Ascending aorta (tissue), 2 donors: ENCODE results near the gene XXYLT1. TPM values are rescaled to one million over a fixed set of nuclear protein-coding genes. Genes with fewer than 3 reads are reported as not detected.

Experiments used
- DNase-seq, 2 donors: peaks; one replicate each; pipeline ENCODE4 v3.0.0-alpha.2; 2019; ENCODE audit warnings: low spot score in 2 of 2
- H3K27ac ChIP-seq, 2 donors: fragments of 200-600 bp; sonication (generic); one replicate each; pipeline ENCODE4 v1.5.1; 2016 to 2017; ENCODE audit warnings: mild to moderate bottlenecking in 1 of 2
- H3K27me3 ChIP-seq: fragments of 200-600 bp; sonication (generic); one replicate; pipeline ENCODE4 v1.5.1; 2017
- H3K36me3 ChIP-seq, 2 donors: fragments of 200-600 bp; sonication (generic); one replicate each; pipeline ENCODE4 v1.5.1; 2016
- H3K4me1 ChIP-seq, 2 donors: fragments of 200-600 bp; sonication (generic); one replicate each; pipeline ENCODE4 v1.5.1; 2016 to 2017; ENCODE audit warnings: mild to moderate bottlenecking in 1 of 2
- H3K4me3 ChIP-seq, 2 donors: fragments of 200-600 bp; sonication (generic); one replicate each; pipeline ENCODE4 v1.5.1; 2016 to 2017; ENCODE audit warnings: mild to moderate bottlenecking in 1 of 2
- H3K9me3 ChIP-seq, 2 donors: fragments of 200-600 bp; sonication (generic); one replicate each; pipeline ENCODE4 v1.5.1; 2016
- intact Hi-C: fragments of 100-400 bp; cut with DNase I; formaldehyde crosslinking; loops from one replicate; pipeline ENCODE4 v1.15.1; 2023
- total RNA-seq: library from RNA; depleted of rRNA; stranded (reverse); fragments of >200 nt; gene quantifications from one replicate; pipeline ENCODE4 v1.1.0, GENCODE V29; 2016
- TF ChIP-seq, protein P1 (sequence below), 3 experiments: fragments of 200-600 bp in 2 of 3; fragments of 450-650 bp in 1 of 3; sonication (generic) in 2 of 3; IDR thresholded peaks; one replicate each; pipeline ENCODE4 v1.5.1; 2016 to 2019; ENCODE audit warnings: antibody characterized with exemption in 3 of 3, mild to moderate bottlenecking in 1 of 3, moderate library complexity in 1 of 3

The XXYLT1 gene
- total RNA-seq, 1 donor from 2014 or later, result 41.0 TPM

DNA sequence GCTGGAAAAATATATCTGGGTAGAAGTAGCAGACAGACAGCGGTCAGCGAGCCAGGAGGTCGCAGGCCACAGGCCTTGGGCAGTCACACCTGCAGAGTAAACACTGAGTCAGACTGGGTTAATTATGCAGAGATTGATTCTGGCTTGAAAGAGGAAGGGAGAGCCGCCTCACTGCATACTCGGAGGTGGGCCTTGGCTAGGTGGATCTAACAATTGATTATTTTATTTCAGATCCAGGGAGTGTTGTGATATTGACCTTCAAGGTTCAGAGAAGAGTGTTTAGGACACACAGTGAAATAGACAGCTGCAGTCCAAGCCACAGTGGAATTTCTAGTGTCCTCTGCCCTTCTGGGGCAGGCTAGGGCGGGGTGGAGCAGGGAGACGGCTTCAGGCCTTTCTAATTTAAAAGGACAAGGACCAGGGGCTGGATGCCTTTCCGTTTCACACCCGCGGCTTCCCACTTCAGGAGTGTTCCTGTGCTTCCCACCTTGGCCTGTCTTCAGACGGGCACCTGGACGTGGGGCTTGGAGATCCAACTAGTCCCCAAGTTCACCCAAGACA, 237.3 kb downstream of the XXYLT1 start:
- H3K27me3 ChIP-seq, result no peaks in the 10 kb centered on the region
- peak in 1 of 2 donors; percentile 37 for DNase-seq
- intact Hi-C loops, result no loop called here

GRCh38 chr3:195032955-195033354, 238.0 kb downstream of the XXYLT1 start:
- Histone ChIP-seq H3K27me3 (no peaks in the 10 kb centered on the region), H3K27ac (no peak overlapping the region), H3K4me3 (no peak overlapping the region), H3K4me1 (no peaks in the 10 kb centered on the region), H3K9me3 (peaks cover 0 to 2% of the 10 kb centered on the region in 2 donors), H3K36me3 (no peaks in the 10 kb centered on the region)
- intact Hi-C loops, result no loop called here
- DNase-seq, result no peak
- TF ChIP-seq, protein P1, sequence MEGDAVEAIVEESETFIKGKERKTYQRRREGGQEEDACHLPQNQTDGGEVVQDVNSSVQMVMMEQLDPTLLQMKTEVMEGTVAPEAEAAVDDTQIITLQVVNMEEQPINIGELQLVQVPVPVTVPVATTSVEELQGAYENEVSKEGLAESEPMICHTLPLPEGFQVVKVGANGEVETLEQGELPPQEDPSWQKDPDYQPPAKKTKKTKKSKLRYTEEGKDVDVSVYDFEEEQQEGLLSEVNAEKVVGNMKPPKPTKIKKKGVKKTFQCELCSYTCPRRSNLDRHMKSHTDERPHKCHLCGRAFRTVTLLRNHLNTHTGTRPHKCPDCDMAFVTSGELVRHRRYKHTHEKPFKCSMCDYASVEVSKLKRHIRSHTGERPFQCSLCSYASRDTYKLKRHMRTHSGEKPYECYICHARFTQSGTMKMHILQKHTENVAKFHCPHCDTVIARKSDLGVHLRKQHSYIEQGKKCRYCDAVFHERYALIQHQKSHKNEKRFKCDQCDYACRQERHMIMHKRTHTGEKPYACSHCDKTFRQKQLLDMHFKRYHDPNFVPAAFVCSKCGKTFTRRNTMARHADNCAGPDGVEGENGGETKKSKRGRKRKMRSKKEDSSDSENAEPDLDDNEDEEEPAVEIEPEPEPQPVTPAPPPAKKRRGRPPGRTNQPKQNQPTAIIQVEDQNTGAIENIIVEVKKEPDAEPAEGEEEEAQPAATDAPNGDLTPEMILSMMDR (IDR thresholded peaks at IDR 0.05), result no peak

More for the DNA sequence above, 237.3 kb downstream of the XXYLT1 start:
- H3K4me3 ChIP-seq, result no peak overlapping the region
- peaks cover 0 to 2% of the 10 kb centered on the region in 2 donors for H3K9me3 ChIP-seq
- no peak overlapping the region for H3K27ac ChIP-seq
- no peaks in the 10 kb centered on the region for H3K36me3 ChIP-seq
- TF ChIP-seq, protein P1 (IDR thresholded peaks at IDR 0.05), result no peak
- H3K4me1 ChIP-seq, result no peaks in the 10 kb centered on the region

DNA sequence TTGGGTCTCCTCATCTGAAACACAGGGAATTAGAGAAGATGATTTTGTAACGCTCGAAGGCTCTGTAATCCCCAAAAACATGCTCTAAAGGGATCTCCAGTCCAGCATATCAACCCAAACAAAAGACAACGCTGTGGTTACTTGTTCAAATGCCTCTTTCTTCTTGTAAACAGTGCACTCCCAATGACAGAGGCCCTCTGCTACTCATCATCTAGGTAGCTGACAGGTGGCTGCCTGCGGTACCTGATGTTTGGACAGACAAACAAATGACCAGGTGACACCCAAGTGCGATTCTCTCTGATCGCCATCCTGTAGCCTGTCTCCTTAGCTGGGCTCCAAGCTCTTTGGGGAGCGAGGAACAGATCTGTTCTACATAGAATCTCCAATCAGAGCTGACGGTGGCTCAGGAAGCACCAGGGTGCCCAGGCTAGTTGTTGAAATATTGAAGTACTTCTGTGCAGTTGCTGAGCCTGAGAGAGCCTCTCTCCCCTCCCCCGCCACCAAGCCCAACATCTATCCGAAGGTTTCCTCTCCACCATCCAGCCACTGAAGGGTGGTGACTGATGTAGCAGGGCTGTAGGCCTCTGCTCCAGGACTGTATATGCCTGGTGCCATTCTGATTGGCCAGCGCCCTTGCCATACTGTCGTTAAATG, 238.7 kb downstream of the XXYLT1 start:
- H3K4me3 ChIP-seq, result no peak overlapping the region
- no peaks in the 10 kb centered on the region for H3K36me3 ChIP-seq
- TF ChIP-seq, protein P1 (IDR thresholded peaks at IDR 0.05), result no peak
- no peaks in the 10 kb centered on the region for H3K27me3 ChIP-seq
- intact Hi-C loops, result no loop called here
- DNase-seq, result peak in 1 of 2 donors; percentile 43
- H3K27ac ChIP-seq, result no peak overlapping the region
- no peaks in the 10 kb centered on the region for H3K4me1 ChIP-seq
- H3K9me3 ChIP-seq, result peaks cover 0 to 2% of the 10 kb centered on the region in 2 donors

DNA sequence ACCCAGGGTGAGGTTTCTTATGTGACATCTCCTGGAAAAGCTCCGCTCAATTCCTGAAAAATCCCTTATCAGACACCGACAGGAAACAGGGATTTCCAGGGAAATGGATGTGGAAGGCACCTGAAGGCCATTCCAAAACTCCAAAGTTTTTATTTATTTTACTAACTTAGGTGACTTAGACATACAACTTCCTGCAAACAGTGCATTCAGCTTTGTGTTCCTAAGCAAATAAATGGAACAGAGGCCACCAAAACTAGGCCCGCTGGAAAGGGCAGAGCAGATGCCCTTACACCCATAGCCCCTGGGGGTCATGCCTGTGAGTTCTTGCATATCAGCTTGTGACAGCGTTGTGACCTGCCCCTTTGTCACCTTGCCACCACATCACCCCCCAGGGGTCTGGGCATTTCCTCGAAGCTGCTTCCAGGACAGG, 239.4 kb downstream of the XXYLT1 start:
- intact Hi-C loops, result no loop called here
- peak in 1 of 2 donors; percentile 38 for DNase-seq
- no peak overlapping the region for H3K27ac ChIP-seq

DNA sequence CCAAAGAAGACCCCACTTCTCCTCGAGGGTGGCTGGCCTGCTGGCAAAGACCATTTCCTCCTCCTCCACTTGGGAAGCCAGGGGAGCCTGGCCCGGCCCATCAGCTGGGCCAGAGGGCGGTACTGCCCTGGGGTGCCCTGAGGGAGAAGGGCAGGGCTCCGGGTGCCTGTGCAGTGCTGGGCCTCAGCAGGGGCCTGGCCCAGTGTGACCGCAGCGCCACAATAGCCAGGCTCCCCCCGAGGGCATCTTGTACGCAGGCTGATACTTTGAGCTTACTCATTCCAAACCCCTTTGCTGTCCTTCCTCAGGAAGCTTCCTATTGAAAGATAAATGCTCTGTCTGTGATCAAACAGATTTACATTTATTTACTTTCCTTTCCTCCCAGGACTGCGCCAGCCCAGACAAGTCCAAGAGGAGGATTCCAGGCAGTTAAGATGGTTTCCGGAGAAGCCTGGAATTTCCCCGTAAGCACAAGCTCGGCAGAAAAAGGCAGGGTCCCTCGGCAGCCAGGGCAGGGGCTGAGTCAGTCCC, 240.1 kb downstream of the XXYLT1 start:
- no peaks in the 10 kb centered on the region for H3K4me1 ChIP-seq
- H3K4me3 ChIP-seq, result no peak overlapping the region
- H3K27ac ChIP-seq, result peak overlapping the region in 1 of 2 donors; percentile 8
- no peaks in the 10 kb centered on the region for H3K9me3 ChIP-seq
- intact Hi-C loops, result no loop called here
- peak in 1 of 2 donors; percentile 56 for DNase-seq
- TF ChIP-seq, protein P1 (IDR thresholded peaks at IDR 0.05), result no peak
- H3K36me3 ChIP-seq, result no peaks in the 10 kb centered on the region
- no peaks in the 10 kb centered on the region for H3K27me3 ChIP-seq

More for the DNA sequence above, 239.4 kb downstream of the XXYLT1 start:
- no peaks in the 10 kb centered on the region for H3K9me3 ChIP-seq
- no peaks in the 10 kb centered on the region for H3K27me3 ChIP-seq
- TF ChIP-seq, protein P1 (IDR thresholded peaks at IDR 0.05), result no peak
- H3K4me3 ChIP-seq, result no peak overlapping the region
- no peaks in the 10 kb centered on the region for H3K4me1 ChIP-seq
- no peaks in the 10 kb centered on the region for H3K36me3 ChIP-seq
